GM12892 (cell line): ENCODE results near the gene OPRM1.

ENCODE experiments used
- DNase-seq: peaks from one replicate; pipeline ENCODE4 v3.0.0; 2011; ENCODE audit not compliant: insufficient read length
- FAIRE-seq: peaks from 2 replicates; lab custom pipeline; 2011; peaks lifted over from hg19 to GRCh38; lab: Jason Lieb, UNC
- POLR2A ChIP-seq: IDR thresholded peaks from 2 replicates; pipeline ENCODE4 v1.6.1; 2011; ENCODE audit warnings: low read depth, low read length, control low read depth
- POLR2AphosphoS5 ChIP-seq: IDR thresholded peaks from 2 replicates; pipeline ENCODE4 v1.6.1; 2011; ENCODE audit warnings: low read depth, low read length, control low read depth
- TAF1 ChIP-seq: IDR thresholded peaks from 2 replicates; pipeline ENCODE4 v1.6.1; 2011; ENCODE audit warnings: low read depth, mild to moderate bottlenecking, control low read depth, low read length, borderline replicate concordance

The OPRM1 gene

GRCh38 chr6:154092326-154092962 lies 53.4 kb downstream of the OPRM1 start:
- no peak for TF ChIP-seq POLR2A
- no peak for TF ChIP-seq POLR2AphosphoS5
- no peak for TF ChIP-seq TAF1
- DNase-seq (no peak), FAIRE-seq (no peak)

GRCh38 chr6:154093231-154094044 lies 54.4 kb downstream of the OPRM1 start:
- no peak for DNase-seq
- FAIRE-seq, result no peak
- TF ChIP-seq POLR2A (no peak), TAF1 (no peak), POLR2AphosphoS5 (no peak)

GRCh38 chr6:154095571-154095970 lies 56.5 kb downstream of the OPRM1 start:
- FAIRE-seq (no peak), DNase-seq (no peak)
- TF ChIP-seq POLR2AphosphoS5, result no peak
- no peak for TF ChIP-seq TAF1
- TF ChIP-seq POLR2A, result no peak

DNA sequence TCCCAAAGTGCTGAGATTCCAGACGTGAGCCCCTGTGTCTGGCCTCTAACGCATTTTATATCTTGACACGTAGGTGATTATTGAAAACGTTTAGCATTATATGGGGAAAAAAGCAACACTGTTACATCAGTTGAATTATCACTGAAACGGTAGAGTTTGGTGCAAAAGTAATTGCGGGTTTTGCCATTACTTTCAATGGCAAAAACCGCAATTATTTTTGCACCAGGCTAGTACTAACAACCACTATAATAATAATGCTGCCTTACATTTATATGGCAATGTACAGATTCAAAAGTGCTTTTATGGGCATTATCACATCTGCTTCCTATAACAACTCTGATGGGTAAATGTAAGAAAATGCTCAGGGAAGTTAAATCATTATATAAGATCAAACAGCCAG lies 57.3 kb downstream of the OPRM1 start:
- no peak for DNase-seq
- FAIRE-seq, result peak; percentile 27
- no peak for TF ChIP-seq TAF1
- no peak for TF ChIP-seq POLR2AphosphoS5
- no peak for TF ChIP-seq POLR2A

DNA sequence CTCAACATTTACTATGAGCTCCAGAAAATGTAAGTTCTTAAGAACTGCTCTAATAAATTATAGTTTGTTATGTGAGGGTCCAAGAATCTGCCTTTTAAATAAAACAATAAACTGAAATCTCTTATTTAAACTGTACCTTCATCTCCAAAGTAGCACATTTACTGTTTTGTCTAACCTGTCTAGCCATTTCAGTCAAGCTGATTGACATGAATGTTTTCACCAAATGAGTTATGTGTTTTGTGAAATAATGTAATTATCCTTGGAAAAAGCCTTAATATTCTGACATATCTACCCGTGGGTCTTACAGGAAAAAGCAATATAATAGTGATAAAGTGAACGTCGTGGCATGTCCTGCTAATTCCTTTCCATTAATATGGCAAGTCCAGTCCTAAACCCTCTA lies 57.8 kb downstream of the OPRM1 start:
- no peak for FAIRE-seq
- no peak for TF ChIP-seq POLR2A
- no peak for TF ChIP-seq TAF1
- TF ChIP-seq POLR2AphosphoS5, result no peak
- DNase-seq, result no peak

DNA sequence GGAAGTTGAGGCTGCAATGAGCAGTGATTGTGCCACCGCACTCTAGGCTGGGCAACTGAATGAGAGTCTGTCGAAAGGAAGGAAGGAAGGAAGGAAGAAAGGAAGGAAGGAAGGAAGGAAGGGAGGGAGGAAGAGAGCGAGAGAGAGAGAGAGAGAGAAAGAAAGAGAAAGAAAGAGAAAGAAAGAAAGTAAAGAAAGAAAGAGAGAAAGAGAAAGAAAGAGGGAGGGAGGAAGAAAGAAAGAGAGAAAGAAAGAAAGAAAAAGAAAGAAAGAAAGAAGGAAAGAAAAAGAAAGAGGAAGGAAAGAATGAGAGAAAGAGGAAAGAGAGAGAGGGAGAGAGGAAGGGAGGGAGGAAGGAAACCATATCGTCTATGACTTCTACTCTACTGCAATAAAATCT lies 60.2 kb downstream of the OPRM1 start:
- DNase-seq (no peak), FAIRE-seq (no peak)
- no peak for TF ChIP-seq TAF1
- no peak for TF ChIP-seq POLR2A
- TF ChIP-seq POLR2AphosphoS5, result no peak

DNA sequence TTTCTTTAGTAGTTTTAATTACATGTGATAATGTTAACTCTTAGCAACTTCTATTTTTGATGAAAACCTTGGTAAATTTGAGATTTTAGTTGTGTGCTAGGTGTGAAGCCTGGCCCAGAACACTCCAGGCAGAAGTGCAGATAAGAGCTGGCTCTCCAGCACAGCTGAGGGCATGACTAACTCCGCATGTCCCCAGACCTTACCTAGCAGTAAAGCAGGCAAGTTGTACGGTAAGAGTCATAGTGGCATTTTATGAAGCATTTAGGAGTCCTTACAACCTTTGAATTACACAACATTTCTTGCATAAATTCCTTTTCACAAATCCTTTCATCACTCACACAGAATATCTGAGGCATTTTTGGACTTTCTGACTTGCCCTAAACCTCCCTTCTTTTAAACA lies 67.2 kb downstream of the OPRM1 start:
- FAIRE-seq (no peak), DNase-seq (no peak)
- TF ChIP-seq POLR2AphosphoS5 (no peak), TAF1 (no peak), POLR2A (no peak)

DNA sequence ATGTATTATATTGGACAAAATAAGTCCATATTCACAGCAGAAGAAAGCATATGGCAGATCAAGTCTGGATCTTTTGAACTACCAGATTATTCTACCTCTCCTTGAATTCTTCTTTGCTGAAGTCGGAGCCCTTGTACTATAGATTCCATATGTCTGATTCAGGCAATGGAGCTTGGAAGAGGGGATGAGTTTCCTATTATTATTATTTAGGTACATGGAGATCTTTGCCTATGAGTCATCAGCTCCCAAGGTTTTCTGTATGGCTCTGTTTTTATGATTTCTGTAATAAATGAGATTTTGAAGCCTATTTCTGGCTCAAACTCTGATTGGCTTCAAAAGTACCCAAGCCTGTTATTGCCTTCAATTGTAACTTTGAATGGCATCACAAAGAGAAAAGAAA lies 72.0 kb downstream of the OPRM1 start:
- FAIRE-seq (no peak), DNase-seq (no peak)
- no peak for TF ChIP-seq POLR2AphosphoS5
- no peak for TF ChIP-seq POLR2A
- TF ChIP-seq TAF1, result no peak

DNA sequence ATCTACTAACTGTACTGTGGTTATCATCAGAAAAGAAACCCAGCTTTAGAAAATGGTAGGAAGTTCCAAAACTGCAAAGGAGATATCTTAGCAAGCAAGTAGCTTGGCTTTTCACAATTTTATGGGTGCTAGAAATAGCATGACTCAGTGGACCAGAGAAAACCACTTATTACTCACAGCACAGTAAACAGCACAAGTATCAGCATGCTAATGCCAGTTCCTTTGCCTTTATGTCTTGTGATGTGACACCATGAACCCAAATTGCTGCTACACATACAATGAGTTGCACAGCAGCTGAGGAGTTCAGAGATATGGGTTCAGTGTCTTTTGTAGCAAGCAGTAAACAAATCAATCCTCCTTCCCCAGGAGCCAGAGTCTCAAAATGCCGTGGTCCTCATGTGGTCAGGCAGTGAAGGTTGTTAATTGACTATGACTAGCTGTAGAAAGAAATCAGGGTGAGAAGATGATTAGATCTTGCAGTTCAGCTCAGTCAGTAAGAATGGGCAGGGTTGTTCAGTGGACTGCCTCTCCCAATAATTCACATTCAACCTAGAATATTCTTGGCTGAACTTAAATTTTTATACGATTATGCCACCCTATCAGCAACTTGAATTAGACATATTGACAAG lies 73.3 kb downstream of the OPRM1 start:
- no peak for FAIRE-seq
- DNase-seq, result no peak
- TF ChIP-seq TAF1 (no peak), POLR2A (no peak), POLR2AphosphoS5 (no peak)

DNA sequence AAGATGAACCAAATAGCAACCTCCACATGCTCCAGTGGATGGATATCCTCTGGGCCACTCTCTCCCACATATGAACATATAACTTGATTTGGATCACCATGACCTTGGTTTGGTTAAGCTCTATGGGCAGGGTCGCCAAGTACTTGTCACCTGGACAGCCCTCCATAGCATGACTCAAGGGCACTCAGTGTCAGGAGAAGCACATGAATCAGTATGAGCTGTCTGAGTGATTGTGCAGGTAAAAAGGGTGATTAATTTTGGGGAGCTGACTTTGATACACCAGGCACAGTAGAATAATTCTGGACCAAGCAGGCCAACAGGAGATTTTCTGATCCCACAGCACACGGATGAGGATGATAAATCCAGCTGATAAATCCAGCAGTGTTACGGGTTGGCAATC lies 74.4 kb downstream of the OPRM1 start:
- FAIRE-seq (no peak), DNase-seq (no peak)
- TF ChIP-seq POLR2AphosphoS5 (no peak), TAF1 (no peak), POLR2A (no peak)

- no peak for DNase-seq
- FAIRE-seq, result no peak
- TF ChIP-seq POLR2A (no peak), TAF1 (no peak), POLR2AphosphoS5 (no peak)
These were observed 78.4 kb downstream of the OPRM1 start for GRCh38 chr6:154117485-154117884.
